ENCODE measurements around the gene ZNF654. TPM values are rescaled to one million over a fixed set of nuclear protein-coding genes. Genes with fewer than 3 reads are reported as not detected.
"Not testable (repeated sequence)": the region's sequence is repeated elsewhere in the genome, so short reads cannot be mapped to it uniquely, and the experiment has no call there.

ZNF654 gene
- total RNA-seq, 4 donors from 2014 or later = 11.8 to 17.9 (median 16.0) TPM

- Histone ChIP-seq H3K9me3 (no peaks in the 10 kb centered on the region), H3K36me3 (peaks cover 0 to 23% (median 5%) of the 10 kb centered on the region in 4 donors), H3K27ac (replicated peaks in 1 of 4) (no peak overlapping the region), H3K4me3 (no peak overlapping the region), H3K27me3 (no peaks in the 10 kb centered on the region), H3K4me1 (peaks cover 0 to 11% (median 9%) of the 10 kb centered on the region in 4 donors)
- 97% methylated on average over 3 of the region's 3 CpGs for WGBS
- no peak for DNase-seq (ENCODE audit: extremely low spot score)
- intact Hi-C loops (cut with DNase I) = loop anchor here (5.0 to 10.0 kb wide), 3 partner anchors 58 to 760 kb away; partner anchors contain the start of genes CGGBP1 and ZNF654
- TF ChIP-seq CTCF (IDR thresholded peaks at IDR 0.05) (no peak), POLR2AphosphoS5 (IDR thresholded peaks at IDR 0.05) (no peak), POLR2A (IDR thresholded peaks at IDR 0.05; ENCODE audit: low read depth) (no peak), EP300 (IDR thresholded peaks at IDR 0.05) (no peak)
Observed at GRCh38 chr3:88114878-88115549, 56.0 kb downstream of the ZNF654 start.

GRCh38 chr3:88117683-88118082 is 58.6 kb downstream of the ZNF654 start:
- peaks cover 0 to 23% (median 5%) of the 10 kb centered on the region in 4 donors for H3K36me3 ChIP-seq
- no peak overlapping the region for H3K4me3 ChIP-seq
- no peak overlapping the region for H3K27ac ChIP-seq (replicated peaks in 1 of 4)
- no peaks in the 10 kb centered on the region for H3K9me3 ChIP-seq
- intact Hi-C loops (cut with DNase I) = loop anchor here (10.0 kb wide), 2 partner anchors 343 to 763 kb away; no protein-coding TSS in a partner anchor
- no peak for DNase-seq (ENCODE audit: extremely low spot score)
- no peaks in the 10 kb centered on the region for H3K27me3 ChIP-seq
- WGBS = 0% methylated on average over 1 of the region's 1 CpG
- peaks cover 0 to 14% (median 8%) of the 10 kb centered on the region in 4 donors for H3K4me1 ChIP-seq
- TF ChIP-seq CTCF (IDR thresholded peaks at IDR 0.05) (no peak), POLR2AphosphoS5 (IDR thresholded peaks at IDR 0.05) (no peak), POLR2A (IDR thresholded peaks at IDR 0.05; ENCODE audit: low read depth) (no peak), EP300 (IDR thresholded peaks at IDR 0.05) (no peak)

GRCh38 chr3:88118603-88119002 is 59.5 kb downstream of the ZNF654 start:
- 100% methylated on average over 1 of the region's 2 CpGs for WGBS
- not testable (repeated sequence) for H3K4me3 ChIP-seq; H3K27me3 ChIP-seq; H3K9me3 ChIP-seq; H3K27ac ChIP-seq (replicated peaks in 1 of 4); DNase-seq (ENCODE audit: extremely low spot score)
- peaks cover 0 to 16% (median 2%) of the 10 kb centered on the region in 4 donors for H3K4me1 ChIP-seq
- intact Hi-C loops (cut with DNase I) = loop anchor here (10.0 kb wide), 2 partner anchors 344 to 764 kb away; no protein-coding TSS in a partner anchor
- peaks cover 0 to 23% (median 5%) of the 10 kb centered on the region in 4 donors for H3K36me3 ChIP-seq

- no peak for DNase-seq (ENCODE audit: extremely low spot score)
- Histone ChIP-seq H3K27ac (replicated peaks in 1 of 4) (no peak overlapping the region), H3K4me1 (peaks cover 0 to 22% (median 2%) of the 10 kb centered on the region in 4 donors), H3K9me3 (no peaks in the 10 kb centered on the region), H3K4me3 (no peak overlapping the region), H3K27me3 (no peaks in the 10 kb centered on the region), H3K36me3 (no peaks in the 10 kb centered on the region)
- intact Hi-C loops (cut with DNase I) = no loop called here
- WGBS = 100% methylated on average over 1 of the region's 1 CpG
- no peak for TF ChIP-seq EP300 (IDR thresholded peaks at IDR 0.05)
- no peak for TF ChIP-seq POLR2AphosphoS5 (IDR thresholded peaks at IDR 0.05)
- no peak for TF ChIP-seq CTCF (IDR thresholded peaks at IDR 0.05)
- TF ChIP-seq POLR2A (IDR thresholded peaks at IDR 0.05; ENCODE audit: low read depth) = no peak
Observed at GRCh38 chr3:88123526-88123925, 64.5 kb downstream of the ZNF654 start.

- Histone ChIP-seq H3K4me3 (no peak overlapping the region), H3K27me3 (no peaks in the 10 kb centered on the region), H3K36me3 (peaks cover 0 to 29% (median 13%) of the 10 kb centered on the region in 4 donors), H3K27ac (replicated peaks in 1 of 4) (no peak overlapping the region), H3K9me3 (no peaks in the 10 kb centered on the region), H3K4me1 (peaks cover 0 to 24% (median 8%) of the 10 kb centered on the region in 4 donors)
- DNase-seq (ENCODE audit: extremely low spot score) = no peak
- intact Hi-C loops (cut with DNase I) = no loop called here
- TF ChIP-seq EP300 (IDR thresholded peaks at IDR 0.05) (no peak), POLR2AphosphoS5 (IDR thresholded peaks at IDR 0.05) (no peak), POLR2A (IDR thresholded peaks at IDR 0.05; ENCODE audit: low read depth) (no peak), CTCF (IDR thresholded peaks at IDR 0.05) (no peak)
- 71% methylated on average over 1 of the region's 1 CpG for WGBS
Observed at GRCh38 chr3:88131695-88132094, 72.6 kb downstream of the ZNF654 start.

All from esophagus muscularis mucosa (tissue), 4 donors.